Loucy (cell line): ENCODE data around the gene GPC5.

Experiments
- H2AFZ ChIP-seq: fragments of 200-600 bp; sonication (generic); 2 replicates; pipeline ENCODE4 v1.6.0; 2016; ENCODE audit warnings: antibody characterized with exemption, mild to moderate bottlenecking, low read length, moderate library complexity
- H3F3A ChIP-seq: fragments of 200-600 bp; 2 replicates; pipeline ENCODE4 v1.6.0; 2016; ENCODE audit warnings: antibody characterized with exemption, low read depth, mild to moderate bottlenecking
- H3K27me3 ChIP-seq: fragments of 200-600 bp; sonication (generic); 2 replicates; pipeline ENCODE4 v1.6.1; 2014; ENCODE audit warnings: low read length, mild to moderate bottlenecking; ENCODE audit not compliant: insufficient read depth, poor library complexity, severe bottlenecking
- H3K36me3 ChIP-seq: fragments of 200-600 bp; sonication (generic); 2 replicates; pipeline ENCODE4 v1.6.1; 2016; ENCODE audit warnings: low read length; ENCODE audit not compliant: insufficient read depth
- H3K4me1 ChIP-seq: fragments of 200-600 bp; sonication (generic); 2 replicates; pipeline ENCODE4 v1.5.1; 2014; ENCODE audit warnings: low read length, mild to moderate bottlenecking; ENCODE audit not compliant: insufficient read depth, poor library complexity, severe bottlenecking
- H3K4me2 ChIP-seq: fragments of 200-600 bp; sonication (generic); 2 replicates; pipeline ENCODE4 v1.6.0; 2014; ENCODE audit warnings: antibody characterized with exemption, low read length, low read depth, mild to moderate bottlenecking; ENCODE audit not compliant: poor library complexity, severe bottlenecking
- H3K4me3 ChIP-seq: fragments of 200-600 bp; sonication (generic); 2 replicates; pipeline ENCODE4 v1.5.1; 2014; ENCODE audit warnings: low read length, mild to moderate bottlenecking, mixed read lengths; ENCODE audit not compliant: poor library complexity, severe bottlenecking
- H3K79me2 ChIP-seq: fragments of 200-600 bp; sonication (generic); 2 replicates; pipeline ENCODE4 v1.6.1; 2014; ENCODE audit warnings: low read length; ENCODE audit not compliant: insufficient read depth
- H3K9ac ChIP-seq: fragments of 200-600 bp; sonication (generic); 2 replicates; pipeline ENCODE4 v1.6.0; 2014; ENCODE audit warnings: mild to moderate bottlenecking, low read depth, low read length, moderate library complexity; ENCODE audit not compliant: poor library complexity, severe bottlenecking
- H3K9me2 ChIP-seq: fragments of 200-600 bp; sonication (generic); replicated peaks from 2 replicates; pipeline ENCODE4 v1.6.1; 2016; ENCODE audit warnings: low read depth, low read length, mixed read lengths
- H3K9me3 ChIP-seq: fragments of 200-600 bp; sonication (generic); 2 replicates; pipeline ENCODE4 v1.6.1; 2014; ENCODE audit warnings: mild to moderate bottlenecking, antibody characterized with exemption, low read length, low read depth; ENCODE audit not compliant: insufficient read depth
- H4K20me1 ChIP-seq: fragments of 200-600 bp; sonication (generic); 2 replicates; pipeline ENCODE4 v1.6.0; 2014; ENCODE audit warnings: antibody characterized with exemption, low read length, mild to moderate bottlenecking; ENCODE audit not compliant: insufficient read depth, poor library complexity, severe bottlenecking
- EZH2phosphoT487 ChIP-seq: fragments of 200-600 bp; IDR thresholded peaks from 2 replicates; pipeline ENCODE4 v1.6.1; 2018; ENCODE audit warnings: antibody characterized with exemption, mild to moderate bottlenecking, moderate library complexity, borderline replicate concordance
- TF ChIP-seq, protein P1 (sequence below): fragments of 200-600 bp; sonication (generic); conservative IDR thresholded peaks from 2 replicates; pipeline ENCODE4 v1.5.1; 2014; ENCODE audit warnings: mild to moderate bottlenecking, antibody characterized with exemption, low read length

Gene GPC5

DNA sequence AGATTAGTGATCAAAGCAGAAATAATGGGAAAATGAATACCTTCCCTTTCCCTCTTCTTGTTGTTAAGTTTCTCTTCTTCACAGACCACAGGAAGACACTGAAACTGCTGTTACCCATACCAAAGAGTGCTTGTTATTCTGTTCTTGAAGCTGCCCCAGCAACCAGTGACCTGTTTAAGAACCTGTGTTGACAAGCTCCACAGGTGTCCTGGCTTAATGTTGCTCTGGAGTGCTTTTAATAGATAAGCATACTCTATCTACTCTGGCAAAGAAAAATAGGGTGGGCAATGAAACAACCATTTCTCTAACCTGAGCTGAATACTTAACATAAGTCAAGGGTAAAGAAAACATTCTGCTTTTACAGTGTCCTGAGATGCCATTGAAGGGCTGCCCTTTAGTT lies 1321.4 kb downstream of the GPC5 start:
- H3K4me2 ChIP-seq: no peak overlapping the region
- H4K20me1 ChIP-seq: no peaks in the 10 kb centered on the region
- H3K9ac ChIP-seq: no peak overlapping the region
- no peaks in the 10 kb centered on the region for H3K9me3 ChIP-seq
- H3K27me3 ChIP-seq: no peaks in the 10 kb centered on the region
- no peaks in the 10 kb centered on the region for H3K79me2 ChIP-seq
- H3K4me3 ChIP-seq: no peak overlapping the region
- H3K36me3 ChIP-seq: no peaks in the 10 kb centered on the region
- H3F3A ChIP-seq: no peaks in the 10 kb centered on the region
- H2AFZ ChIP-seq: no peak overlapping the region
- H3K9me2 ChIP-seq: no peaks in the 10 kb centered on the region
- TF ChIP-seq, protein P1, sequence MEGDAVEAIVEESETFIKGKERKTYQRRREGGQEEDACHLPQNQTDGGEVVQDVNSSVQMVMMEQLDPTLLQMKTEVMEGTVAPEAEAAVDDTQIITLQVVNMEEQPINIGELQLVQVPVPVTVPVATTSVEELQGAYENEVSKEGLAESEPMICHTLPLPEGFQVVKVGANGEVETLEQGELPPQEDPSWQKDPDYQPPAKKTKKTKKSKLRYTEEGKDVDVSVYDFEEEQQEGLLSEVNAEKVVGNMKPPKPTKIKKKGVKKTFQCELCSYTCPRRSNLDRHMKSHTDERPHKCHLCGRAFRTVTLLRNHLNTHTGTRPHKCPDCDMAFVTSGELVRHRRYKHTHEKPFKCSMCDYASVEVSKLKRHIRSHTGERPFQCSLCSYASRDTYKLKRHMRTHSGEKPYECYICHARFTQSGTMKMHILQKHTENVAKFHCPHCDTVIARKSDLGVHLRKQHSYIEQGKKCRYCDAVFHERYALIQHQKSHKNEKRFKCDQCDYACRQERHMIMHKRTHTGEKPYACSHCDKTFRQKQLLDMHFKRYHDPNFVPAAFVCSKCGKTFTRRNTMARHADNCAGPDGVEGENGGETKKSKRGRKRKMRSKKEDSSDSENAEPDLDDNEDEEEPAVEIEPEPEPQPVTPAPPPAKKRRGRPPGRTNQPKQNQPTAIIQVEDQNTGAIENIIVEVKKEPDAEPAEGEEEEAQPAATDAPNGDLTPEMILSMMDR: no peak
- no peak for TF ChIP-seq EZH2phosphoT487
- H3K4me1 ChIP-seq: no peaks in the 10 kb centered on the region

DNA sequence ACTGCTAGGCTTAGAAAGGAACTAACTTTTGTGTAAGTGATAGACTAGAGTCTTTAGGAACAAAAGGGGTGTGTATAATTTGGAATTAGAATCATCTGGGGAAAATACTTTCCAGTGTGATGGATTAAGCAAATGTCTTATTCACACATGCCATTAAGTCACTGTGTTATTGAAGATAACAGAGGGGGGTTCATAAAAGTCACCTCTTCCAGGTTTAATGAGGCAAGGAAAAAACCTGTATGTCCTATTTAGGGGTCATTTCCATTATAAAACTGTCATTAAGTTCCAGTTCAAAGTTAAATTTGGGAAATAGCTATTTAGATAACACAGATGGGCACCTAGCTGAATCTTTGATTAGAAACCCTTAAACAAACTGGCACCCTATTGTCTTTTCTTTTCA lies 1323.2 kb downstream of the GPC5 start:
- Histone ChIP-seq H3K79me2 (no peaks in the 10 kb centered on the region), H3K36me3 (no peaks in the 10 kb centered on the region), H3K4me1 (no peaks in the 10 kb centered on the region), H3K4me3 (no peak overlapping the region), H3F3A (no peaks in the 10 kb centered on the region), H4K20me1 (no peaks in the 10 kb centered on the region), H3K27me3 (no peaks in the 10 kb centered on the region), H2AFZ (no peak overlapping the region), H3K9ac (no peak overlapping the region), H3K9me3 (no peaks in the 10 kb centered on the region), H3K4me2 (no peak overlapping the region), H3K9me2 (no peaks in the 10 kb centered on the region)
- no peak for TF ChIP-seq EZH2phosphoT487
- TF ChIP-seq, protein P1: no peak

DNA sequence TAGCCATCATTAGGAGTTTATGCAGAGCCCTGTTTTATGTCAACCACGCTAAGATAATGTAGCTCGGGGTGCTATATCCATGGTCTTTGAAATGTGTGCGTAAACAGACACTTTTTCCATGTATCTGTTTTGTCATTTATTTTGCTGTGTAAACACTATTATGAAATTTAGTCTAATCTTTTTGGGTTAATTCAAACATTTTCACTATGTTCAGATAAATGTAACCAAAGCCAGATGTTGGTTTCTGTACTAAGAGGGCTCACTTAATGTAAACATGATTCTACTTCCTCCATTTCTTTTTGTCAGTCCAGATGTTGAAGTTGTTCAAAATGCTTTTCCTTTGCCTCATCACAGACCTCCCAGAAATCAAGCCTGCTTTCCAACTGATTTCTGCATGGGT lies 1328.7 kb downstream of the GPC5 start:
- Histone ChIP-seq H3K79me2 (no peaks in the 10 kb centered on the region), H3K36me3 (no peaks in the 10 kb centered on the region), H3F3A (no peaks in the 10 kb centered on the region), H4K20me1 (no peaks in the 10 kb centered on the region), H3K9ac (no peak overlapping the region), H3K4me2 (no peak overlapping the region), H3K9me2 (no peaks in the 10 kb centered on the region), H3K4me3 (no peak overlapping the region), H3K27me3 (no peaks in the 10 kb centered on the region), H2AFZ (no peak overlapping the region), H3K4me1 (no peaks in the 10 kb centered on the region), H3K9me3 (no peaks in the 10 kb centered on the region)
- TF ChIP-seq EZH2phosphoT487: no peak
- TF ChIP-seq, protein P1: no peak
